Tibial artery (tissue), 4 donors: ENCODE measurements around the gene N4BP2L2.

ENCODE experiments used
- DNase-seq, 2 donors: peaks; one replicate each; pipeline ENCODE4 v3.0.0-alpha.2; 2019
- H3K27ac ChIP-seq, 2 donors: fragments of 200-600 bp; sonication (generic) in 1 of 2; 1 replicate in 1 of 2; 2 replicates in 1 of 2; pipeline ENCODE4 v1.5.1; 2018 to 2019; ENCODE audit warnings: mild to moderate bottlenecking in 1 of 2
- H3K27me3 ChIP-seq, 2 donors: fragments of 200-600 bp; sonication (generic) in 1 of 2; one replicate each; pipeline versions ENCODE4 v1.5.1 to v1.6.0; 2016 to 2019
- H3K36me3 ChIP-seq, 3 donors: fragments of 200-600 bp; sonication (generic) in 2 of 3; one replicate each; pipeline ENCODE4 v1.5.1; 2016 to 2019; ENCODE audit warnings: mild to moderate bottlenecking in 2 of 3
- H3K4me1 ChIP-seq, 4 donors: fragments of 200-600 bp; sonication (generic) in 2 of 4; 1 replicate in 3 of 4; 2 replicates in 1 of 4; pipeline ENCODE4 v1.5.1; 2016 to 2019
- H3K4me3 ChIP-seq, 2 donors: fragments of 200-600 bp; sonication (generic) in 1 of 2; 1 replicate in 1 of 2; 2 replicates in 1 of 2; pipeline ENCODE4 v1.5.1; 2018 to 2019; ENCODE audit warnings: mild to moderate bottlenecking in 2 of 2
- H3K9me3 ChIP-seq, 3 donors: fragments of 200-600 bp; sonication (generic) in 1 of 3; one replicate each; pipeline ENCODE4 v1.5.1; 2016 to 2019
- CTCF ChIP-seq, 2 experiments: fragments of 200-600 bp in 1 of 2; fragments of 450-650 bp in 1 of 2; IDR thresholded peaks; one replicate each; pipeline ENCODE4 v1.5.1; 2017 to 2019; ENCODE audit warnings: antibody characterized with exemption in 2 of 2, mild to moderate bottlenecking in 1 of 2, moderate library complexity in 1 of 2
- intact Hi-C: fragments of 100-400 bp; cut with DNase I; formaldehyde crosslinking; loops from one replicate; pipeline ENCODE4 v1.15.0; 2023; ENCODE audit warnings: low total_unique reads

N4BP2L2 gene

GRCh38 chr13:32504263-32504662 lies 34.3 kb downstream of the N4BP2L2 start:
- no peak overlapping the region for H3K4me3 ChIP-seq
- H3K27ac ChIP-seq: no peak overlapping the region
- no peak for DNase-seq
- intact Hi-C loops: no loop called here
- no peaks in the 10 kb centered on the region for H3K27me3 ChIP-seq
- peaks cover 10 to 19% (median 16%) of the 10 kb centered on the region in 3 donors for H3K36me3 ChIP-seq
- no peak for TF ChIP-seq CTCF (IDR thresholded peaks at IDR 0.05)
- no peaks in the 10 kb centered on the region for H3K9me3 ChIP-seq
- H3K4me1 ChIP-seq: no peaks in the 10 kb centered on the region

- no peak overlapping the region for H3K27ac ChIP-seq
- no peaks in the 10 kb centered on the region for H3K27me3 ChIP-seq
- no peak for TF ChIP-seq CTCF (IDR thresholded peaks at IDR 0.05)
- no peak for DNase-seq
- H3K9me3 ChIP-seq: no peaks in the 10 kb centered on the region
- intact Hi-C loops: no loop called here
- H3K4me1 ChIP-seq: no peaks in the 10 kb centered on the region
- H3K36me3 ChIP-seq: peaks cover 10 to 16% (median 15%) of the 10 kb centered on the region in 3 donors
- H3K4me3 ChIP-seq: no peak overlapping the region
Observed at GRCh38 chr13:32503727-32504126, 34.9 kb downstream of the N4BP2L2 start.

- peaks cover 2 to 6% (median 4%) of the 10 kb centered on the region in 3 donors for H3K36me3 ChIP-seq
- TF ChIP-seq CTCF (IDR thresholded peaks at IDR 0.05): no peak
- H3K27ac ChIP-seq: no peak overlapping the region
- DNase-seq: no peak
- intact Hi-C loops: no loop called here
- H3K9me3 ChIP-seq: no peaks in the 10 kb centered on the region
- no peak overlapping the region for H3K4me3 ChIP-seq
- H3K4me1 ChIP-seq: peaks cover 0 to 7% (median 3%) of the 10 kb centered on the region in 4 donors
- no peaks in the 10 kb centered on the region for H3K27me3 ChIP-seq
Observed at GRCh38 chr13:32501064-32501463, 37.5 kb downstream of the N4BP2L2 start.

GRCh38 chr13:32499538-32500210 lies 38.9 kb downstream of the N4BP2L2 start:
- Histone ChIP-seq H3K4me1 (peaks cover 0 to 7% (median 3%) of the 10 kb centered on the region in 4 donors), H3K9me3 (no peaks in the 10 kb centered on the region), H3K36me3 (no peaks in the 10 kb centered on the region), H3K27ac (no peak overlapping the region), H3K27me3 (no peaks in the 10 kb centered on the region), H3K4me3 (no peak overlapping the region)
- intact Hi-C loops: no loop called here
- TF ChIP-seq CTCF (IDR thresholded peaks at IDR 0.05): no peak
- no peak for DNase-seq

- no peak for TF ChIP-seq CTCF (IDR thresholded peaks at IDR 0.05)
- peaks cover 0 to 7% (median 3%) of the 10 kb centered on the region in 4 donors for H3K4me1 ChIP-seq
- intact Hi-C loops: no loop called here
- no peaks in the 10 kb centered on the region for H3K36me3 ChIP-seq
- no peak overlapping the region for H3K27ac ChIP-seq
- no peak for DNase-seq
- no peak overlapping the region for H3K4me3 ChIP-seq
- H3K27me3 ChIP-seq: no peaks in the 10 kb centered on the region
- H3K9me3 ChIP-seq: no peaks in the 10 kb centered on the region
Observed at GRCh38 chr13:32497589-32497988, 41.0 kb downstream of the N4BP2L2 start.
